Measurements from ENCODE around the gene SUSD5.

- no peak for TF ChIP-seq GATA3 (IDR thresholded peaks at IDR 0.05; ENCODE audit: low read depth, low read length)
- TF ChIP-seq GATA2 (IDR thresholded peaks at IDR 0.05; ENCODE audit: low read depth, low read length), result no peak
Observed at GRCh38 chr3:33122991-33123390, 95.6 kb downstream of the SUSD5 start.
